Memory B cell (primary cell): ENCODE results near the gene PSMC2.

ENCODE experiments used
- ATAC-seq: fragments of 150-1000 bp; cut with Tn5 transposase; 2 replicates; pipeline ENCODE4 v1.10.0; 2021; ENCODE audit warnings: low read depth, mild to moderate bottlenecking, moderate library complexity
- DNase-seq, 2 donors: peaks; one replicate each; pipeline ENCODE4 v3.0.0; 2022; ENCODE audit warnings: low spot score in 2 of 2
- H3K27ac Mint-ChIP-seq: one replicate; pipeline ENCODE4 v1.8.0; 2022; ENCODE audit warnings: mild to moderate bottlenecking, moderate library complexity, mixed read lengths
- H3K27me3 Mint-ChIP-seq: one replicate; pipeline ENCODE4 v1.8.0; 2022; ENCODE audit warnings: mixed read lengths
- H3K36me3 Mint-ChIP-seq: one replicate; pipeline ENCODE4 v1.8.0; 2022; ENCODE audit warnings: mild to moderate bottlenecking, mixed read lengths
- H3K4me1 Mint-ChIP-seq: one replicate; pipeline ENCODE4 v1.8.0; 2022; ENCODE audit warnings: mixed read lengths
- H3K4me3 Mint-ChIP-seq: one replicate; pipeline ENCODE4 v1.8.0; 2022; ENCODE audit warnings: mild to moderate bottlenecking, moderate library complexity, mixed read lengths
- H3K9me3 Mint-ChIP-seq: one replicate; pipeline ENCODE4 v1.8.0; 2022; ENCODE audit warnings: mixed read lengths

PSMC2 gene

GRCh38 chr7:103347507-103348267 lies at the start of gene PSMC2:
Gene PSMC2 (plus strand): TSS chr7:103347643. CDS start chr7:103347712, 69 bp downstream.
- H3K4me1 Mint-ChIP-seq: peaks cover 28% of the 10 kb centered on the region
- ATAC-seq: peak; percentile 70
- no peaks in the 10 kb centered on the region for H3K27me3 Mint-ChIP-seq
- peaks cover 9% of the 10 kb centered on the region for H3K36me3 Mint-ChIP-seq
- H3K4me3 Mint-ChIP-seq: peak within 1 kb of the TSS; percentile 93
- DNase-seq: peak; percentile 81
- no peaks in the 10 kb centered on the region for H3K9me3 Mint-ChIP-seq
- peak within 1 kb of the TSS; percentile 91 for H3K27ac Mint-ChIP-seq

- Mint-ChIP-seq H3K4me1 (peaks cover 13% of the 10 kb centered on the region), H3K4me3 (peak overlapping the region; percentile 76), H3K36me3 (peaks cover 9% of the 10 kb centered on the region), H3K27ac (peak overlapping the region; percentile 69), H3K27me3 (no peaks in the 10 kb centered on the region), H3K9me3 (no peaks in the 10 kb centered on the region)
- DNase-seq (no peak), ATAC-seq (no peak)
Measured at GRCh38 chr7:103297837-103298179, 49.6 kb upstream of the PSMC2 start.

- ATAC-seq (no peak), DNase-seq (no peak)
- H3K27ac Mint-ChIP-seq: no peak overlapping the region
- H3K4me3 Mint-ChIP-seq: no peak overlapping the region
- no peaks in the 10 kb centered on the region for H3K27me3 Mint-ChIP-seq
- peaks cover 13% of the 10 kb centered on the region for H3K4me1 Mint-ChIP-seq
- H3K9me3 Mint-ChIP-seq: no peaks in the 10 kb centered on the region
- H3K36me3 Mint-ChIP-seq: peaks cover 15% of the 10 kb centered on the region
Measured at GRCh38 chr7:103299660-103300059, 47.8 kb upstream of the PSMC2 start.

- DNase-seq (no peak), ATAC-seq (no peak)
- H3K27ac Mint-ChIP-seq: no peak overlapping the region
- no peaks in the 10 kb centered on the region for H3K9me3 Mint-ChIP-seq
- no peaks in the 10 kb centered on the region for H3K27me3 Mint-ChIP-seq
- peaks cover 15% of the 10 kb centered on the region for H3K36me3 Mint-ChIP-seq
- no peak overlapping the region for H3K4me3 Mint-ChIP-seq
- H3K4me1 Mint-ChIP-seq: peaks cover 13% of the 10 kb centered on the region
Measured at GRCh38 chr7:103301441-103301840, 46.0 kb upstream of the PSMC2 start.

- H3K27me3 Mint-ChIP-seq: no peaks in the 10 kb centered on the region
- DNase-seq (no peak), ATAC-seq (no peak)
- no peak overlapping the region for H3K4me3 Mint-ChIP-seq
- H3K36me3 Mint-ChIP-seq: peaks cover 12% of the 10 kb centered on the region
- H3K27ac Mint-ChIP-seq: peak overlapping the region; percentile 47
- H3K4me1 Mint-ChIP-seq: peaks cover 3% of the 10 kb centered on the region
- no peaks in the 10 kb centered on the region for H3K9me3 Mint-ChIP-seq
Measured at GRCh38 chr7:103307503-103308231, 39.8 kb upstream of the PSMC2 start.

- no peak overlapping the region for H3K27ac Mint-ChIP-seq
- DNase-seq (no peak), ATAC-seq (no peak)
- peaks cover 8% of the 10 kb centered on the region for H3K4me1 Mint-ChIP-seq
- peaks cover 30% of the 10 kb centered on the region for H3K36me3 Mint-ChIP-seq
- no peak overlapping the region for H3K4me3 Mint-ChIP-seq
- no peaks in the 10 kb centered on the region for H3K9me3 Mint-ChIP-seq
- no peaks in the 10 kb centered on the region for H3K27me3 Mint-ChIP-seq
Measured at GRCh38 chr7:103314852-103315251, 32.6 kb upstream of the PSMC2 start.

- Mint-ChIP-seq H3K36me3 (peaks cover 30% of the 10 kb centered on the region), H3K27me3 (no peaks in the 10 kb centered on the region), H3K4me1 (peaks cover 8% of the 10 kb centered on the region), H3K4me3 (no peak overlapping the region), H3K27ac (peak overlapping the region; percentile 90), H3K9me3 (no peaks in the 10 kb centered on the region)
- no peak for DNase-seq
- ATAC-seq: no peak
Measured at GRCh38 chr7:103316380-103316941, 31.0 kb upstream of the PSMC2 start.

GRCh38 chr7:103317009-103317408 lies 30.4 kb upstream of the PSMC2 start:
- ATAC-seq (no peak), DNase-seq (no peak)
- H3K9me3 Mint-ChIP-seq: no peaks in the 10 kb centered on the region
- H3K27me3 Mint-ChIP-seq: no peaks in the 10 kb centered on the region
- H3K36me3 Mint-ChIP-seq: peaks cover 32% of the 10 kb centered on the region
- no peak overlapping the region for H3K4me3 Mint-ChIP-seq
- H3K27ac Mint-ChIP-seq: peak overlapping the region; percentile 90
- peaks cover 8% of the 10 kb centered on the region for H3K4me1 Mint-ChIP-seq

GRCh38 chr7:103325744-103326143 lies 21.7 kb upstream of the PSMC2 start:
- Mint-ChIP-seq H3K27ac (no peak overlapping the region), H3K27me3 (no peaks in the 10 kb centered on the region), H3K4me1 (no peaks in the 10 kb centered on the region), H3K4me3 (no peak overlapping the region), H3K36me3 (peaks cover 15% of the 10 kb centered on the region), H3K9me3 (no peaks in the 10 kb centered on the region)
- ATAC-seq (no peak), DNase-seq (no peak)

GRCh38 chr7:103336761-103337160 lies 10.7 kb upstream of the PSMC2 start:
- ATAC-seq (no peak), DNase-seq (no peak)
- H3K4me3 Mint-ChIP-seq: no peak overlapping the region
- H3K9me3 Mint-ChIP-seq: no peaks in the 10 kb centered on the region
- peaks cover 33% of the 10 kb centered on the region for H3K36me3 Mint-ChIP-seq
- no peaks in the 10 kb centered on the region for H3K27me3 Mint-ChIP-seq
- H3K27ac Mint-ChIP-seq: no peak overlapping the region
- peaks cover 18% of the 10 kb centered on the region for H3K4me1 Mint-ChIP-seq

- Mint-ChIP-seq H3K27ac (peak overlapping the region; percentile 4), H3K4me1 (peaks cover 19% of the 10 kb centered on the region), H3K9me3 (no peaks in the 10 kb centered on the region), H3K36me3 (peaks cover 34% of the 10 kb centered on the region), H3K27me3 (no peaks in the 10 kb centered on the region), H3K4me3 (no peak overlapping the region)
- DNase-seq (no peak), ATAC-seq (no peak)
Measured at GRCh38 chr7:103338864-103339263, 8.6 kb upstream of the PSMC2 start.

- peaks cover 22% of the 10 kb centered on the region for H3K4me1 Mint-ChIP-seq
- no peaks in the 10 kb centered on the region for H3K9me3 Mint-ChIP-seq
- DNase-seq: no peak
- H3K4me3 Mint-ChIP-seq: no peak overlapping the region
- H3K27me3 Mint-ChIP-seq: no peaks in the 10 kb centered on the region
- H3K36me3 Mint-ChIP-seq: peaks cover 34% of the 10 kb centered on the region
- ATAC-seq: no peak
- H3K27ac Mint-ChIP-seq: peak overlapping the region; percentile 39
Measured at GRCh38 chr7:103341466-103341865, 6.0 kb upstream of the PSMC2 start.

GRCh38 chr7:103343332-103343731 lies 4.1 kb upstream of the PSMC2 start:
- H3K36me3 Mint-ChIP-seq: peaks cover 22% of the 10 kb centered on the region
- ATAC-seq: no peak

GRCh38 chr7:103343758-103344452 lies 3.5 kb upstream of the PSMC2 start:
- Mint-ChIP-seq H3K4me3 (peak overlapping the region; percentile 99), H3K27ac (peak overlapping the region; percentile 99), H3K27me3 (no peaks in the 10 kb centered on the region), H3K9me3 (no peaks in the 10 kb centered on the region), H3K36me3 (peaks cover 22% of the 10 kb centered on the region), H3K4me1 (peaks cover 26% of the 10 kb centered on the region)
- peak; percentile 31 for ATAC-seq
- DNase-seq: peak in 1 of 2 donors; percentile 15

More at GRCh38 chr7:103343332-103343731, 4.1 kb upstream of the PSMC2 start:
- peaks cover 22% of the 10 kb centered on the region for H3K4me1 Mint-ChIP-seq
- no peaks in the 10 kb centered on the region for H3K27me3 Mint-ChIP-seq
- H3K4me3 Mint-ChIP-seq: peak overlapping the region; percentile 99
- no peak for DNase-seq
- H3K9me3 Mint-ChIP-seq: no peaks in the 10 kb centered on the region
- H3K27ac Mint-ChIP-seq: peak overlapping the region; percentile 99
